SKM-1 (cell line): Measurements from ENCODE around the gene DNAH8.

Source experiments
- DNase-seq: peaks from one replicate; lab custom pipeline; 2025; ENCODE audit not compliant: unreplicated experiment; lab: John Stamatoyannopoulos, UW

DNAH8 gene

DNA sequence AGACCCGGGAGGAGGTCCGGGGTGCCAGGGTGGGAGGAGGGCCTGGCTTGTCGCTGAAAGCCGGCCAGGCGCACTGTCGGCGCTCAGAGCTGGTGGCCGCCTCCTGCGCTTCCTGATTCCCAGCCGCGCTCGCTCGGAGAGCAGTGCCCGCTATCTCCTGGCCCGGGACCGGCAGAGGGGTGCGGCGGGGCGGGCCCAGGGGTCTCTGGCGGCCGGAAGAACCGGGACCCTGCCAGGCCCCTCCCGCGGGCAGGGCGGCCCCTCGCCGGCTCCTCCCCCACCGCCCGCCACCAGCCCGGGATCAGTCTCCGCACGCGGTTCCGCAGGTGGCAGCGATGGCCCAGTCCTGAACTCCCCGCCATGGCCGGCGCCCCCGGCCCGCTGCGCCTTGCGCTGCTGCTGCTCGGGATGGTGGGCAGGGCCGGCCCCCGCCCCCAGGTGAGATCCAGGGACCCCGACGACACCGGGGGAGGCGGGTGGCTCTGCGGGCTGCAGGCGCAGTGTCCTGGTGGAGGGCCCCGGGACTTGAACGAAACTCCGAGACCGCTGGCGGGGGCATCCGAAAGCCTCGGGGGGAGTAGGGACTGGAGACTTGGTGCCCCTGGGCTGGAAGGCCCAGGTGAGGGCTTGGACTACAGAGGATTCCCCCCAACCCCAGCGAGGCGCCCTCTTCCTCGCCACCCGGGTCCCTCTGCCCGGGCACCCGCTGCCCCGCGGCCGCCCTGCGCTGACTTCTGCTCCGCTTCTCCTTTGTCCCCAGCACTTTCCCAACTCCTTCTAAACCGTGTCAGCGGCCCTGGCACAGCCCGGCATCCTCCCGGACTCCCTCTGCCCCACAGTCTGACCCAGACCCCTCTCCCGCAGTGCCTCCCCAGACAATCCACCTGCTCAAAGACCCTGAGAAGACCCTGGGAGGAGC lies 333.6 kb downstream of the DNAH8 start, which contains the start of gene GLP1R:
Gene GLP1R (plus strand): TSS at position 301 of the 919 bp plus-strand sequence. CDS start 60 bp downstream, at position 361.
- DNase-seq, result no peak

DNA sequence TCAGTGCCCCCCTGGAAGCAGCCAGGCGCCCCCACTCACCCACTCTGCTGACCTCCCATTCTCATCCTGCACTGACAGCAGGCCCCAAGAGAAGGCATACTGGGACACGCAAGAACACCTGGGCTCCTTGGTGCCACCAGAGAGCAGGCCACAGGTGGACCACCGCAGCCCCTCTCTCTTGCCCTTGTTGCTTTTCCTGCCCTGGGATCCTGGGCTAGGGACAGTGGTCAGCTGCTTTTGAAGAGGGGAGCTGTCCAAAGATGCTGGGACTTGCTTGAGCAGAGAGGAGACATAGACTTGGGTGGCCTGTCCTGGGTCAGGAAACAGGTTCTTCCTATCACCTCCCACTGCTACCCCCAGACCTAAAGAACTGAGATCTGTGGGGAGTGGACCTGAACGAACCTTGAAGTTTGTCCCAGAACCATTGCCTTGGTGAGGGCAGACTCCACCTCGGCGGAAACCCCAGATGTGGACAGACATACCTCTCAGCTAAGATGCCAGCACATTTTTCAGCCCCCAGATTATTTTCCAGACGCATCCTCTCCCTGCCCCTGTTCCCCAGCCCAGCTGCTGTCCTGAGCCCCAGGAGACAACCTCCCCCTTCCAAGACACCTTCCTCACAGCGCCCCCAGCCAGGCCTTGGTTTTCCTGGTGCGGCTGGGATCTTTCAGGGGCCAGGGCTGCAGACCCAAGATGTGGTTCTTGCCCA lies 334.6 kb downstream of the DNAH8 start:
- DNase-seq, result no peak

DNA sequence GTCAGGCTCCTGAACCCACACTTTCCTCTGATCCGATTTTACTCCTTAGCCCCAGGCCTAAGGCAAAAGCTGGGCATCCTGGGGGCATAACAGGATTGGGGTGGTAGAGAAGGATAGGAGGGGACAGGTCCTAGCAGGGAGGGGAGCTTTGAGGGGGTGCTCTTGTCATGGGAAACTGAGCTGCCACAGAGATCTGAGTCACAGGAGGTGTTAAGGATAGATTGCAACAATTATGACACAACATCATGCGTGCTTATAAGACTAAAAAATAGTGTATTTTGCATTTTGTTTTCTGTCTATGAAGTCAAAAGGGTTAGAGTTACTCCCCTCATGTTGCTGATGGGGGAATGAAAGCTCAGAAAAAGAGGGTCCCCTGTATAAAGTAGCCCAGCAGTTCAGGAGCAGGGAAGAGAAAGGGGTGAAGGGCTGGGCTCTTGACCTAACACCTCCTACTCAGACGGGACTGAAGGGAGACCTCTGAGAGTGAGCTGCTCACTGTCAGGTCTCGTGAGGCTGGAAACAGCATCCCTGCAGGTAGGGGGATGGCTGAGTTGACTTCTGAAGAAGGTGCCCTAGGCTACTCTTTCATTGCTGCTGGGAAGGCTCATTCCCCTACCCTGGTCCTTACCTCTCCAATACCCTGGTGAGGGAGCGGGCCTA lies 335.5 kb downstream of the DNAH8 start:
- no peak for DNase-seq

DNA sequence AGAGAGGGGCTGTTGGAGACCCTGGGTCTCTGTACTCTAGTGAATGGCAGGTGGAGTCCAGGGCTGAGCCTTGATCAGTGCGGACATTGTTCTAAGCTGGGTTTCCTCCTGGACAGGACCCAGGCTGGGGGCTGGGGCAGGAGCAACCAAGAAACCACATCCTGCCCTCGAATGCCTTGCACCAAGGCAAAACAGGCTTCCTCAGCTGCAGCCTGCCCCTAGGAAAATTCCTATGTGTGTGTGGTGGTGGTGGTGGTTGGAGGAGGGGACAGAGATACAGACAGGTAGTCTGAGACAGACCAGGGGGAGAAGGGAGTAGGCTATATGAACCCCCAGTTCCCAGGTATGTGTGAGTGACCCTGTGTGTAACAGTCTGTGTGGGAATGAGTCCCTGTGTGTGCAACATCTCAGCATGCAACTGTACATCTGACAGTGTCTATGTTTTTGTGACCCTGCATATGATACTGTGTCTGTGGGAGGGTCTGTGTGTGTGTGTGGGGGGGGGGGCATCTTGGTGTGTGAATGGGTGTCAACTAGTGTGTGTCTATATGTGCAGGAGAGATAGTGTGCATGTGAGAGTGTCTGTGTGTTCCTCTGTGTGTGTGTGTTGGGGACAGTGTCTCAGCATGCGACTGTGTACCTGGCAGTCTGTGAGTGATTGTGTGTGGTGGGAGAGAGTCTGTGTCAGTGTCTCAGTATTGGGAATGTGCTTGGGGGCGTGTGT lies 336.4 kb downstream of the DNAH8 start:
- no peak for DNase-seq

DNA sequence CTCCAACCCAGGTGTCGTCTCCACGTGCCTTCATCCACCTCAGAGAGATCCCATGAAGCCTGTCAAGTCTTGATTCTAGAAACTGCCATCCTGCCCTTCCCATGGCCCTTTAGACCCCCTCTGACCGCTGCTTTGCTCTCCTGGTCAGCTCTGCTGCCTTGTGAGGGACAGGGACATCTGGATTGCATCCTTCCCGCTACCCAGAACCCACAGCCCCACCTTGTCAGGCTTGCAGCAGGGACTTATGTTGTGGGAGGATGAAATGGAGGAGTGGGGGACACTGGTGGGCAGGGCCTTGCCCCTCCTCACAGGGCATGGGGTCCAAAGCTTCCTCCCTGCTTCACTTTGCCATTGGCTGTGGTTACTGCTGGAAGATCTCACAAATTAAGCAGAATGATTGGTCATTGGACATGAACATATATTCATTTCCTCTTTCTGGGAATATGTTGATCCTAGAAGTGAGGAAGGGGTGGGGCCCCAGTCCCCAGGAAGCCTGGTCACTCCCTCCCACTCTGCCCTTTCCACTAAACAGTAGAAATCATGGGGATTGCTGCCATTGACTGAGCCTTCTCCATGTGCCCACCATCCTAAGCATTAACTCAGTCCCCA lies 338.0 kb downstream of the DNAH8 start:
- DNase-seq, result no peak

DNA sequence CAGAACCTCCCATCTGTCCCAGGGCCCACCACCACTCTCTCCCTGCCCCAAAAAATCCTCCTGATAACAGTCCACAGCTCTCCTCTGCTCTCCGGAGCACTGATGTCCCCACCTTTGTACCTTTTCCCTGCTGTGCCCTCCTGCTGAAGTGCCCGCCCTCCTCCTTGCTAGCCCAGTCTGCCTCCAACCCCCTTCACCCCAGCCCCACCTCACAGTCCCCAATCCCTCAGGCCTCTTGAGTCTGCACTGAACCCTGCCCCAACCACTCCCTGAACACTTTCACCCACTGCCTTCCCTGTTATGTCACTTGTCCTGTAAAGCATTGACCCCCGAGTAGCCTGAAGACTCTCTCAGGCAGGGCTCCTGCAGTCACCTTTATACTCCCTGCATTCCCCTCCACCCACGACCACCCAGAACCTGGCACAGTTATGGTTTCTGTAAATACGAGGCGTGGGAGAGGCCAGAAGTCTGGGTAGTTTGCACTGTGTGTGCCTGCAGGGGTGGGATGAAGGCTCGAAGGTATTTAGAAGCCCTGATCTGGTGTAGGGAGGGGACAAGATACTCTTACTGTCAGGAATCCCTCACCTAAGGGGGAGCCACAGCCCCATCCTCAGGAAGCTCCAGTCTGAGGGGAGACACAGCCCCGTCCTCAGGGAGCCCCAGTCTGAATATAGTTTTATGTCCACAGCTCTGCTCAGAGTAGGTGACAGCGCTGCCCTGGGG lies 338.9 kb downstream of the DNAH8 start:
- DNase-seq, result no peak

DNA sequence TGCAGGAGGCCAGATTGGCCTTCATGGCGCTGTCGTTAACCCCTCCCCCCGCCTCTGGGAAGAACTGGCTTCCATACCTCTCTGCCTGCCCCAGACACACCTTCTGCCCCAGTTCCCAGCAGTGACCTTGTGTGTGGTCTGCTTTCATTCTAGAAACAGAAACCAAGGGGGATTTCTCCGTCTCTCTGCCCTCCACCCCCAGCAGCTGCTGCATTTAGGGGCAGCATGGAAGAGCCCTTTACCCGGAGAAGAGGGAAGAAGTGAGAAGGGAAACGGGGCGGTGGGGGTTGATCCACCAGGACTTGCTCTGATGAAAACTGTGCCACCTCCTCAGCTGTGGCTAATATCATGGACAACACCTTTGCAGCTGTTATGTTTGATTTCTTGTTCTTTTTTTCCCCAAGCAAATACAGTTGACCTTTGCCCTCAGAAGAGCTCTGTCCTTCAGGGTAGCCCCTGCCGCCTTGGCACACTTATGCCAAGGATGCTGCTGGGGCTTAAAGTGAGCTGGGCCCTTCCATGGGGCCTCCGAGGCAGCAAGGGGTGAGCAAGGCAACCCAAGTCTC lies 339.5 kb downstream of the DNAH8 start:
- no peak for DNase-seq

DNA sequence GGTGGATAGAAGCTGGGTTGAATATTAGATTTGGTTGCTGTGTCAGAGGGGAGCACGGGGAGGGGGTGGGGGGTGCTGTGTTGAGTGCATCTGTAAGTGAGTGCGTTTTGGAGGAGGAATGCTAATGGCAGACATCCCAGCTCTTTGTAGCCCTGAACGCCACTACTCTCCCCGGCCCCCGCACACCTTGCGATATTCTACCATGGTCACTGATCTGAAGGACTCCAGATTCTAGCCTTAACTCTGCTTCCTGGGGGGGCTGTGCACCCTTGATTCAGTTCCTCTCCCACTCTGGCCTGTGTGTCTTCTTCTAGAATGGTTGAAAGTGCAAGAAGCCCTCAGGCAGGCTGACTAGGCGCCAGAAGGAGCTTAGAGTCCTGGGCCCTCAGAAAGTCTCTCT lies 340.6 kb downstream of the DNAH8 start:
- no peak for DNase-seq

DNA sequence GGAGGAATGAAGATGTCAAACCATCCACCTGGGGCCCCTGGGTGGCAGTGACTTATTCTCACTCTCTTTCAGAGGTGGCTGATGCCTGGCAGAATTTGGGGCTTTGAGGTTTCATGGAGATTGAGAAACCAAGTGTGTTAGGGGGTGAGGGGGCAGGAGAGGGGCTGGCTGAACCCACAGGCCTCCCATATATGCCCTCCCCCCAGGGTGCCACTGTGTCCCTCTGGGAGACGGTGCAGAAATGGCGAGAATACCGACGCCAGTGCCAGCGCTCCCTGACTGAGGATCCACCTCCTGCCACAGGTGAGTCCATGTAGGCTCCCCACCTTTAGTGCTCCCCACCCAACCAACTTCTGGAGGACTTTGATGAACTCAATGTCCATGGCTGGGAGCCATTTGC lies 341.1 kb downstream of the DNAH8 start:
- DNase-seq, result no peak

DNA sequence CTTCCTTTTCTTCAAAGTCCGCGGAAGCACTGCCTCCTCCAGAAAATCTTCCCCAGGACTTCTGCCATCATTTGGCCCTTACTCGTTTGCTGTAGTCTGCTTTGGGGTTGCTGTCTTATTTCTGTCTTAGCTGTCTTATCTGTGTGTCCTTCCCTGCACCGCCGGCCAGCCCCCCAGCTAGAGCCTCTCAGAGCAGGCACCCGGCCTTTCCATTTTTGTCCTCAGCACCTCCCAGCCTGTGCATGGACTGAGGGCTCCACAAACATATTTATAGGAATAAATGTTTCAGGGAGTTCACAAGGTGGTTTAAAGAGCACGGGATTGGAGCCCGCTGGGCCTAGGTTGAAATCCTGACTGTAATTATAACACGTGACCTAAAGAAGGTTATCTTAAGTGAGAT lies 341.6 kb downstream of the DNAH8 start:
- DNase-seq, result no peak

DNA sequence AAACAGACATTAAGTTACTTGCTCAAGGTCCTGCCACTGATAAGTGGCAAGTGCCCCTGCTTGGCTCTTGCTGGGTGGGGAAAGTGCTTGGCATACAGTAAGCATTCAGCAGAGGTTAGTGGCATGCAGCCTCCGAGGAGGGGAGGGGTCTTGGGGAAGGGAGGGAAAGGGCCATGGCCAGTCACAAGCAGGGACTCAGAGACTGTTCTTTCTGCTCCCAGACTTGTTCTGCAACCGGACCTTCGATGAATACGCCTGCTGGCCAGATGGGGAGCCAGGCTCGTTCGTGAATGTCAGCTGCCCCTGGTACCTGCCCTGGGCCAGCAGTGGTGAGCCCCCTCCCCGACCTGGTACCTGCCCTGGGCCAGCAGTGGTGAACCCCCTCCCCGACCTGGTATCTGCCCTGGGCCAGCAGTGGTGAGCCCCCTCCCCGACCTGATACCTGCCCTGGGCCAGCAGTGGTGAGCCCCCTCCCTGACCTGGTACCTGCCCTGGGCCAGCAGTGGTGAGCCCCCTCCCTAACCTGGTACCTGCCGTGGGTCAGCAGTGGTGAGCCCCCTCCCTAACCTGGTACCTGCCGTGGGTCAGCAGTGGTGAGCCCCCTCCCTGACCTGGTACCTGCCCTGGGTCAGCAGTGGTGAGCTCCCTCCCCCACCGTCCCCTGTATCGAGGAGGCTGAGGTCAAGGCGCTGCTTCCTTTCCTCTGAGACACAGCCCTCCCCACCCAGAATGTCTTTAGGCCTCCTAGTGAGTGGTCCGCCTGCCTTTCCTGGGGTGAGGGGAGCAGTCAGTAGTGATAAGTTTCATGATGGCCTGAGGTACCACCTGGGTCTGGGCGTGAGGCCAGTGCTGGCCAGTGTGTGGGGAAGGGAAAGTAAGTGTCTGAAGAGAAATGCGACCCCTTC lies 342.4 kb downstream of the DNAH8 start:
- DNase-seq, result no peak

DNA sequence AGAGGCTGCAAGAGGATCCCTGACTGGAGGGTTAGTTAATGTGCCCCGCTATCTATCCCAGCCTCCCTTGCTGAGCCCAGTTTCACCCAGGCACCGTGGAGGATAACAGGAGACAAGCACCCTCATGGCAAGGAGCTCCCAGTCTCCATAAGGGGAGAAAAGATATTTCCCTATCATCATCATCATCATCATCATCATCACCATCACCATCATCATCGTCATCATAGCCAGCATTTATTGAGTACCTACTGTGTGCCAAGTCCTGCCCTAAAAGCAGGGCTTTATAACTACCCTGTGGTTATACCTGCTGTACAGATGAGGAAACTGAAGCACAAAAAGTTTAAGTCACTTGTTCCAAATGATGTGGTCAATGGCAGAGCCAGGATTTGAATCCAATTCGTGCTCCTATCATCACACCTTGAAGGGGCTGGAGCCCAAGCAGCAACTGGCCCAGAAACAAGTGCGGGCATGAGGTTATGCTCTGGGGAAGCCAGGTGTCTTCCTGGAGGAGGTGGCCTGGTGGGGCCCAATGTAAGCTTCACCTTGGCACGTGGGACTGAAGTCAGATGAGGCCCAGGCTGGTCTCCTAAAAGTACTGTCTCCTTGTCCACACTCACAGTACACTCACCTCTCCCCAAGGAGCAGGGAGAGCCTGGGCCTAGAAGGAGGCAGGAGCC lies 343.5 kb downstream of the DNAH8 start:
- DNase-seq, result no peak

DNA sequence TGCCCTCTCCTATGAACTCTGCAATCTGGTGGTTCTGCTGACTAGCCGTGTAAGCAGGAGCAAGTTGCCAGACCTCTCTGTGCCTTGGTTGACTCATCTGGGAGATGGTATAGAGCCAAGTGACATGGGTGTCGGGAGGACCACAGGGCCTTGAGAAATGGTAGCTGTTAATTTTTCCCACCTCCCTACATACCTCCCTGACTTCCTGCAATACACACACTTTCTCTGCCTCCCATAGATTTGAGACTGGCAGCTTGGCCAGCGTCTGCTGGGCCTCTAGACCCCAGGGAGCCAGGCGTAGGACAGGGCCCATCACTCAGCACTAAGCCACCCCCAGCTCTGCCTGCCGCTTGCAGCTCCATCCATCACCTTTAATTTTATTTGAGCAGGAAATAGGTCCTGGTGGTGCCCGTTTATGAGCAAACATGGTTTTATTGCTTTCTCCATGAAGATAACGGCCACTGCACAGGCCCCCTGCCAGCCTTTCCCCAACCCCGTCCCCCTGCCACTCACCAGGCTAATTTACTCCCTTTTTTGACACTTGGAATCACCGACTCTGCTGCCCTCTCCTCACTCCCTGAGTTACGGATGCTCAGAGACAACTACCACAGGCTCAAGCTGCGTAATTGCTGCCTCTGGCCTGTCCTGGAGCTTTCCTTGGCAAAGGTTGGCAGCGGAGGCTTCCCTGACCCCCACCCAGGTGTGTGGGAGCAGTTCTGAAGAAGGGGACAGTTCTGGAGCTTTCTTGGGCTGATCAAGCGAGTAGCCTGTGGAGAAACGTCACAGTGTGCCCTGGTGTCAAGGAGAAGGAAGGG lies 344.6 kb downstream of the DNAH8 start:
- DNase-seq, result no peak

DNA sequence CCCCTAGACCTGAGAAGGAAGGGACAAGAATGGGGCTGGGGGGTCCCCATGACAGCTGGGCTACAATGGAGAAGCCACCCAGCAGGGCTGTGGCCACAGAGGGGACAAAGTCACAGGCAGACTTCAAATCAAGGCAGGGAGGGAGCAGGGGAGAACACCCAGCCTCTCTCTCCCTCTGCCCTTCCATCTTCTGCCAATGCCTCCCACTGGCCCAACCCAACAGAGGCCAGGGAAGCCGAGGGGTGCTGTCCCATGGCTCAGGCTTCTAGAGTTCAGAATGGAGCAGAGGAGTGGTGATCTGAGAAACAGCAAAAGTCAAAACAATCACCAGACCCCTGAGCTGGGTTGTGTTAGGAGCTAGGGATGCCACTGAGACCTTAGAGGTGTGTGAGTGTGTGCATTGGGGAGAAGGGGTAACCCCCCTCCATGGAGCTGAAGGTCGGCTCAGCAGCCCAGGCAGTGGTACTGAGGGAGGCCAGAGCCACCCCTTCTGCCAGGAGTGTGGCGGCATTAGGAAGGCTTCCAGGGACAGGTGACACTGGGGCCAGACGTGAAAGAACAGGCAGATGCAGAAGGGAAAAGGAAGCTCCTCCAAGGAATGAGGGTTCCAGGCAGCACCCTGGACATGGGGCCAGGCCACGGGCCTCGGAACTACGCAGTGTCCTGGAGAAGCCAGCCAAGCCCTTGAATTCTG lies 345.5 kb downstream of the DNAH8 start:
- no peak for DNase-seq

DNA sequence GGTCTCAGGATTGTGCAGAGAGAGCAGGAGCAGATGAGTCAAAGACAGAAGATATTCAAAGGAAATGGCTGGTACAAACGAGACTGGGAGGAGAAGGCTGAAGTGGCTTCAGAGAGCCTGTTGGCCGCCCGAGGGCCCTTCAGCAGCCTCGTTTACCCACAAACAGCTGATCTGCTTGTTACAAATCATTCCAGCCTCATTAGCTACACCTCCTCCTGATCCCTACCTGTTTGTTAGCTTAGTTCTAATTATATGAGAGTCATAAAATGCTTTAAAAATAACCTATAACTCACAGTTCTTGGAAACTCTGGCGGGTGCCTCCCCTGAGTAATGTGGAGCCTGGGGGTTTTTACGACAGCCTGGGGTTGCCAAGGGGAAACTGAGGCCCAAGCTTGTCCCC lies 346.1 kb downstream of the DNAH8 start:
- no peak for DNase-seq

DNA sequence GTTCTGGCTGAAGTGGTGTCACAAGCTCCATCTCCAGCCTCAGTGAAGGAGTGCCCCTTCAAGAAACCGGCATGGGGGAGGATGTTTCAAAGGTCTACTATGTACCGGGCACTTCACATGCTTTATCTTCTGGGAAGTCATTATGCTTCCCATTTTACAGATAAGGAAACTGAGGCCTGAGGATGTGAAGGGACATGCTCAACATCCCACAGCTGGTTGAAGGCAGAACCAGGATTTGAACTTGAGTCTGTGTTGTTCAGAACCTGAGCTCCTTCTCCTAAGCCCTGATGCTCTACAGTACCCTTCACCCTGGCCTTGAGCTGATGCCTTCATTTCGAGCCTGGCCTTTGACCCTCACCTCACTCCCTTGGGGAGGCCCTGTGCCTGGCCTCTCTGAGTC lies 346.5 kb downstream of the DNAH8 start:
- DNase-seq, result no peak
